ENCODE measurements around the gene TSHZ2.

GRCh38 chr20:53503517-53503919 lies 531.4 kb downstream of the TSHZ2 start:
- TF ChIP-seq SP1 (IDR thresholded peaks at IDR 0.05), result no peak
- no peak for TF ChIP-seq NFRKB (IDR thresholded peaks at IDR 0.05)
- no peak for TF ChIP-seq ZNF384 (IDR thresholded peaks at IDR 0.05)
- no peak for TF ChIP-seq FOXA1 (IDR thresholded peaks at IDR 0.05)
- no peak for TF ChIP-seq ELF4 (IDR thresholded peaks at IDR 0.05)
- TF ChIP-seq BHLHE40 (IDR thresholded peaks at IDR 0.05; ENCODE audit: borderline replicate concordance), result no peak
- TF ChIP-seq SUZ12 (IDR thresholded peaks at IDR 0.05), result no peak
- no peak for TF ChIP-seq TARDBP (IDR thresholded peaks at IDR 0.05)
- TF ChIP-seq L3MBTL2 (conservative IDR thresholded peaks at IDR 0.05), result no peak; the same call in 1 of the 2 replicates
- TF ChIP-seq HDGF (IDR thresholded peaks at IDR 0.05; ENCODE audit: borderline replicate concordance), result no peak
- TF ChIP-seq CTBP1 (IDR thresholded peaks at IDR 0.05; ENCODE audit: borderline replicate concordance), result no peak
- TF ChIP-seq PKNOX1 (IDR thresholded peaks at IDR 0.05), result no peak
- no peak for TF ChIP-seq ARNT (IDR thresholded peaks at IDR 0.05)
- TF ChIP-seq FOXK2 (IDR thresholded peaks at IDR 0.05), result no peak

All from HEK293T (cell line).